ENCODE results near the gene PHLDA1. TPM values are rescaled to one million over a fixed set of nuclear protein-coding genes. Genes with fewer than 3 reads are reported as not detected.
A peak's percentile ranks its signal among the peaks of the same experiment; 100 is the strongest.

The PHLDA1 gene
- total and polyA plus RNA-seq, 12 donors: 1.5 to 43.5 (median 19.4) TPM

DNA sequence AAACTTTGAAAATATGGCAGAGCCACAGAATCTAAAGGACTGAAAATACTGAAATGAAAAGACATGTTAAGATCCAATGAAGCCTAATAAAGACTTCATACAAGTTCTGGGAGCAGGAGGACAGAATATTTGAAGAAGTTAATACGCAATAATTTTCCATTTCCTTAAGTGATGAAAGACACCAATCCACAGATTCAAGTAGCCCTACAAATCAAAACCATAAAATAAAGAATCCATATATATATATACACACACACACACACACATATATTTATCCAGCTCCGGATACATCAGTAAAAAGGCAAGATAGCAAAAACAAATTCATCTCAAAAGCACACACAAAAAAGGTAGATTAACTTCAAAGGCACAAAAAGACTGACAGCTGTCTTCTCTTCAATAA, 47.2 kb upstream of the PHLDA1 start:
- H3K4me1 ChIP-seq: peaks cover 0 to 66% (median 47%) of the 10 kb centered on the region in 9 donors
- WGBS, 2 donors: 89 to 93% methylated on average over 2 of the region's 2 CpGs
- peaks cover 0 to 24% (median 0%) of the 10 kb centered on the region in 9 donors for H3K36me3 ChIP-seq
- ATAC-seq (no peak), DNase-seq (no peak)
- TF ChIP-seq, protein P1, sequence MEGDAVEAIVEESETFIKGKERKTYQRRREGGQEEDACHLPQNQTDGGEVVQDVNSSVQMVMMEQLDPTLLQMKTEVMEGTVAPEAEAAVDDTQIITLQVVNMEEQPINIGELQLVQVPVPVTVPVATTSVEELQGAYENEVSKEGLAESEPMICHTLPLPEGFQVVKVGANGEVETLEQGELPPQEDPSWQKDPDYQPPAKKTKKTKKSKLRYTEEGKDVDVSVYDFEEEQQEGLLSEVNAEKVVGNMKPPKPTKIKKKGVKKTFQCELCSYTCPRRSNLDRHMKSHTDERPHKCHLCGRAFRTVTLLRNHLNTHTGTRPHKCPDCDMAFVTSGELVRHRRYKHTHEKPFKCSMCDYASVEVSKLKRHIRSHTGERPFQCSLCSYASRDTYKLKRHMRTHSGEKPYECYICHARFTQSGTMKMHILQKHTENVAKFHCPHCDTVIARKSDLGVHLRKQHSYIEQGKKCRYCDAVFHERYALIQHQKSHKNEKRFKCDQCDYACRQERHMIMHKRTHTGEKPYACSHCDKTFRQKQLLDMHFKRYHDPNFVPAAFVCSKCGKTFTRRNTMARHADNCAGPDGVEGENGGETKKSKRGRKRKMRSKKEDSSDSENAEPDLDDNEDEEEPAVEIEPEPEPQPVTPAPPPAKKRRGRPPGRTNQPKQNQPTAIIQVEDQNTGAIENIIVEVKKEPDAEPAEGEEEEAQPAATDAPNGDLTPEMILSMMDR (IDR thresholded peaks at IDR 0.05): no peak
- intact Hi-C loops (cut with DNase I): no loop called here
- H3K4me3 ChIP-seq: no peak overlapping the region
- peaks cover 0 to 17% (median 13%) of the 10 kb centered on the region in 11 donors for H3K9me3 ChIP-seq
- no peaks in the 10 kb centered on the region for H3K27me3 ChIP-seq
- H3K27ac ChIP-seq: no peak overlapping the region

DNA sequence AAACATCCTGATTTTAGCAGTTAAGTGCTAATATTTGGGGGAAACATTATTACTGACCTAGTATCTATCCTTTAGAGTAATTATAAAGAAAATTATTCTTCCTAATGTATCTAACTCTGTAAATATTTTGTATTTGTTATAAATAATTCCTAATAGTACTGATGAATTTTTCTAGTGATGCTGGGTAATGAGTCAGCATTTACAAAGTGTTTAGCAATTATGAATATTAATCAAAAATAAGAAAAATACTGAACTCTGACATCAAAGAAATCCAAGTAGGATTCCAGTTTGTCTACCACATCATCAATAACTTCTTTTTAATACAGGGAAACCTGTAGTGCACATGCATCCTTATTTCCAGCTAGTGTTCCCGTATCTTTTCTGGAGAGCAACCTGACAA, 43.9 kb upstream of the PHLDA1 start:
- intact Hi-C loops (cut with DNase I): no loop called here
- Histone ChIP-seq H3K4me3 (no peak overlapping the region), H3K4me1 (peaks cover 0 to 64% (median 37%) of the 10 kb centered on the region in 9 donors), H3K36me3 (peaks cover 0 to 46% (median 0%) of the 10 kb centered on the region in 9 donors), H3K27ac (no peak overlapping the region), H3K27me3 (no peaks in the 10 kb centered on the region), H3K9me3 (peaks cover 0 to 17% (median 13%) of the 10 kb centered on the region in 11 donors)
- DNase-seq (no peak), ATAC-seq (no peak)
- 85 to 91% methylated on average over 1 of the region's 1 CpG for WGBS, 2 donors
- TF ChIP-seq, protein P1 (IDR thresholded peaks at IDR 0.05): no peak

DNA sequence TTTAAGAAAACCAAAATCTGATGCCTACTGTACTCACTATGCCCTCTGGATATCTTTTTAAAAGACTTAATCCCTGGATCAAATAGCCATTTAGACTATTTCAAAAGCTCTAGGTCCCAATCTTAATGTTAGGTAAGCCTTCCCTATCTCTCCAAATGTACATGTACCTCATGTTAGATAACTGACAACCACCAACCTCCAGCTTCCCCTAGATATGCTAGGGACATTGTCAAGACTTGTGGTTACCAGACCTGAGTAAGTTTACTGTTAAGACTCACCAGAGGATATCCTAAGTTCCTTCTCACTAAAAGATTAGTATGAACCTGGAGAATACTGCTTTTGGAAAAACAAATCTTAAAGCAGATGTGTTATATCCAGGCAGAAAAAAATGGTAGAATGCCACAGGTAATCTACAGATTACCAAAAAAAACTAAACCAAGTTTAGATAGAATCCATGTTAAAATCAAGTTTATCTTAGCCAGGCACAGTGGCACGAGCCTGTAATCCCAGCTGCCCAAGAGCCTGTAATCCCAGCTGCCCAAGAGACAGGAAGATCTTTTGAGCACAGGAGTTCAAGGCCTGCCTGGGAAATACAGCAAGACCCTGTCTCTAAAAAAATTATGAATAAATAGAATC, 43.2 kb upstream of the PHLDA1 start:
- intact Hi-C loops (cut with DNase I): no loop called here
- Histone ChIP-seq H3K4me3 (no peak overlapping the region), H3K27ac (no peak overlapping the region), H3K4me1 (peaks cover 0 to 69% (median 37%) of the 10 kb centered on the region in 9 donors), H3K36me3 (peaks cover 0 to 47% (median 0%) of the 10 kb centered on the region in 9 donors), H3K9me3 (peaks cover 0 to 17% (median 13%) of the 10 kb centered on the region in 11 donors), H3K27me3 (no peaks in the 10 kb centered on the region)
- DNase-seq: no peak
- WGBS, 2 donors: 41 to 70% methylated on average over 1 of the region's 1 CpG
- TF ChIP-seq, protein P1 (IDR thresholded peaks at IDR 0.05): no peak
- no peak for ATAC-seq

DNA sequence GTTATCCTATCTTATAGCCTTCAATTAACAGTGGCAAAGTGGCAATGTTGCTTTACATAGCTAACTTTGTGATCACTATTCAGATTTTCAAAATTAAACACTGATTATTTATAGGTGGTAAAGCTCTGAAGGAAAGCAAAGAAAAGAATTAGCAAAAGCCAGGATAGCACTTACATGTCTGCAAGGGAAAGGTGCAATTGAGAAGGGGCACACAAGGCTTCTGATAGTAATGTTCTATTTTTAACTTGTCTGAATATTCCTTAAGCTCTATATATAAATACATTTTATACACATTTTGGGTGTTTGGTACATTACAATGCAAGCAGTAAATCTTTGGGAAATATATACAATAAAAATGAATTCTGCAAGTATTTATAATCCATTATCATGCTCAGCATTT, 42.0 kb upstream of the PHLDA1 start:
- TF ChIP-seq, protein P1 (IDR thresholded peaks at IDR 0.05): no peak
- intact Hi-C loops (cut with DNase I): no loop called here
- Histone ChIP-seq H3K27me3 (no peaks in the 10 kb centered on the region), H3K36me3 (peaks cover 0 to 49% (median 0%) of the 10 kb centered on the region in 9 donors), H3K9me3 (peaks cover 0 to 7% (median 3%) of the 10 kb centered on the region in 11 donors), H3K27ac (no peak overlapping the region), H3K4me1 (peaks cover 0 to 69% (median 37%) of the 10 kb centered on the region in 9 donors), H3K4me3 (no peak overlapping the region)
- DNase-seq (no peak), ATAC-seq (peak in 2 of 8 donors; percentile 44 to 48)
